ENCODE results near the gene GRIP1.

Gene GRIP1, protein sequence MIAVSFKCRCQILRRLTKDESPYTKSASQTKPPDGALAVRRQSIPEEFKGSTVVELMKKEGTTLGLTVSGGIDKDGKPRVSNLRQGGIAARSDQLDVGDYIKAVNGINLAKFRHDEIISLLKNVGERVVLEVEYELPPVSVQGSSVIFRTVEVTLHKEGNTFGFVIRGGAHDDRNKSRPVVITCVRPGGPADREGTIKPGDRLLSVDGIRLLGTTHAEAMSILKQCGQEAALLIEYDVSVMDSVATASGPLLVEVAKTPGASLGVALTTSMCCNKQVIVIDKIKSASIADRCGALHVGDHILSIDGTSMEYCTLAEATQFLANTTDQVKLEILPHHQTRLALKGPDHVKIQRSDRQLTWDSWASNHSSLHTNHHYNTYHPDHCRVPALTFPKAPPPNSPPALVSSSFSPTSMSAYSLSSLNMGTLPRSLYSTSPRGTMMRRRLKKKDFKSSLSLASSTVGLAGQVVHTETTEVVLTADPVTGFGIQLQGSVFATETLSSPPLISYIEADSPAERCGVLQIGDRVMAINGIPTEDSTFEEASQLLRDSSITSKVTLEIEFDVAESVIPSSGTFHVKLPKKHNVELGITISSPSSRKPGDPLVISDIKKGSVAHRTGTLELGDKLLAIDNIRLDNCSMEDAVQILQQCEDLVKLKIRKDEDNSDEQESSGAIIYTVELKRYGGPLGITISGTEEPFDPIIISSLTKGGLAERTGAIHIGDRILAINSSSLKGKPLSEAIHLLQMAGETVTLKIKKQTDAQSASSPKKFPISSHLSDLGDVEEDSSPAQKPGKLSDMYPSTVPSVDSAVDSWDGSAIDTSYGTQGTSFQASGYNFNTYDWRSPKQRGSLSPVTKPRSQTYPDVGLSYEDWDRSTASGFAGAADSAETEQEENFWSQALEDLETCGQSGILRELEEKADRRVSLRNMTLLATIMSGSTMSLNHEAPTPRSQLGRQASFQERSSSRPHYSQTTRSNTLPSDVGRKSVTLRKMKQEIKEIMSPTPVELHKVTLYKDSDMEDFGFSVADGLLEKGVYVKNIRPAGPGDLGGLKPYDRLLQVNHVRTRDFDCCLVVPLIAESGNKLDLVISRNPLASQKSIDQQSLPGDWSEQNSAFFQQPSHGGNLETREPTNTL

DNA sequence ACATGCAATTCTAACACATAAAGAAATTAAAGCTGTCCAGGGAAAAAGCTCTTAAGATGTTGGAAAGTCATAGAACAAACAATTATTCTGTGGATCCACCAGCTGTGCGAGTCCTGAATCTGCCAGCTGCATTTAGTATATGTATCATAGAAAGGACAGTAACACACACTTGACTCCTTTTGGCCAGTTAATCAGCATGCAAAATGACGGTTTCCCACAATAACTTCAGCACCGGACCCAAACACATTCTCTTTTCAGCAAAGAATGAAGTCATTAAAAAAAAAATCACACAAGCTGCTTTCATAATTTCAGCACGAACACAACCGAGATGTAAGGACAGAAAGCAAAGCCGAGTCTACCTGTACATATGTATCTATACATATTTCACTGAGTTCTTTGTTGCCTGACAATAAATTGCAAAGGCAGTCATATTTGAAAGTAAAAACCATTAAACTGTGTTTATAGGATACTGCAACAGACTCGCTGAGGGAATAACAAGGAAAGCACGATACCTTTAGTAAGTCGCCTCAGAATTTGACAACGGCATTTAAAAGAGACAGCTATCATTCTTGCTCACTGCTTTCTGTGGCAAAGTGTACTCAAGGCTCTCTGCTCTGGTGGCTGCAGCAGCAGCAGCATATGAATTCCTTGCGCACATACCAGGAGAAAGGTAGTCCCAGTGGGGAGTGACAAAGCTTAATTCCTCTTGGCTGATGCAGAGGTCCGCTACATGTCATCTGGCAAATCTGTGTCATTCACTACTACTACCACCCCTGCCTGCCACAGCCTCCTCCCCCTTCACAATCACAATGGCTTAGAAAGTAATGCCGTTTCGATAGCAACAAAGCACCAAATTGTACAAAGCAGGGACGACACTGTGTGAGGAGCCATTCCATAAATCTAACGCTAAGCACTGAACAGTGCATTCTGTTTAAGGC lies at the start of gene GRIP1:
Gene GRIP1 (minus strand): TSS at position 739 of the 938 bp plus-strand sequence. CDS start 172 bp downstream, at position 567.
- TF ChIP-seq, protein P1, sequence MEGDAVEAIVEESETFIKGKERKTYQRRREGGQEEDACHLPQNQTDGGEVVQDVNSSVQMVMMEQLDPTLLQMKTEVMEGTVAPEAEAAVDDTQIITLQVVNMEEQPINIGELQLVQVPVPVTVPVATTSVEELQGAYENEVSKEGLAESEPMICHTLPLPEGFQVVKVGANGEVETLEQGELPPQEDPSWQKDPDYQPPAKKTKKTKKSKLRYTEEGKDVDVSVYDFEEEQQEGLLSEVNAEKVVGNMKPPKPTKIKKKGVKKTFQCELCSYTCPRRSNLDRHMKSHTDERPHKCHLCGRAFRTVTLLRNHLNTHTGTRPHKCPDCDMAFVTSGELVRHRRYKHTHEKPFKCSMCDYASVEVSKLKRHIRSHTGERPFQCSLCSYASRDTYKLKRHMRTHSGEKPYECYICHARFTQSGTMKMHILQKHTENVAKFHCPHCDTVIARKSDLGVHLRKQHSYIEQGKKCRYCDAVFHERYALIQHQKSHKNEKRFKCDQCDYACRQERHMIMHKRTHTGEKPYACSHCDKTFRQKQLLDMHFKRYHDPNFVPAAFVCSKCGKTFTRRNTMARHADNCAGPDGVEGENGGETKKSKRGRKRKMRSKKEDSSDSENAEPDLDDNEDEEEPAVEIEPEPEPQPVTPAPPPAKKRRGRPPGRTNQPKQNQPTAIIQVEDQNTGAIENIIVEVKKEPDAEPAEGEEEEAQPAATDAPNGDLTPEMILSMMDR (IDR thresholded peaks at IDR 0.05; ENCODE audit: insufficient read depth, missing control alignments), result no peak
- DNase-seq (ENCODE audit: insufficient read length, low spot score) (no peak), FAIRE-seq (no peak)

DNA sequence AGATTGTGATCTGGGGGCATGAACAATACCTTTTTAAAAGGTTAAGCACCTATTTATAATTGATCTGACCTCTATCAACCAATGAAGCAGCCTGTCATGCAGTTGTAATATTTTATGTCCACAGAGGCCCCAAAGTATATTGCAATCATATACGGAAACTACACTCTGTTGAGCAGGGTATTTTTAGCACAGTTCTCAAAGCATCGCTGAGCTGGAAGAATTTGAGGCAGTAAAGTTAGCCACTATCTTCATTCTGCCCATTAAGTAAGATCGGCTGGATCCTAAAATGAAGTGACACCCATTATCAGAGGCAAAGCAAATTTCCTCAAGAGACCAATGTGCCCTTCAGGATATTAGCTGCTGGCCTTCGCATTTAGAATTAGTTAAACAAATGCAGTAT lies 47.7 kb upstream of the GRIP1 start:
- DNase-seq (ENCODE audit: insufficient read length, low spot score), result no peak
- TF ChIP-seq, protein P1 (IDR thresholded peaks at IDR 0.05; ENCODE audit: insufficient read depth, missing control alignments), result no peak
- FAIRE-seq, result no peak

DNA sequence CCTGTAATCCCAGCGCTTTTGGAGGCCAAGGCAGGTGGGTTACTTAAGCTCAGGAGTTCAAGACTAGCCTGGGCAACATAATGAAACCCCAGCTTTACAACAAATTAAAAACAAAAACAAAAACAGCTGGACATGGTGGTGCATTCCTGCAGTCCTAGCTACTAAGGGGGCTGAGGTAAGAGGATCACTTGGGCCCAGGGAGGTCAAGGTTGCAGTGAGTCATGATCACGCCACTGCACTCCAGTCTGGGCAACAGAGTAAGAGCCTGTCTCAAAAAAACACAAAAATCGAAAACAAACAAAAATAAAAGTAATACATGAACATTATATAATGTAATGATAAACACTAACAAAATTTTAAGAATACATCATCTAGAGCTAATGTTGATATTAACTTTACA lies 46.2 kb upstream of the GRIP1 start:
- DNase-seq (ENCODE audit: insufficient read length, low spot score) (no peak), FAIRE-seq (no peak)
- TF ChIP-seq, protein P1 (IDR thresholded peaks at IDR 0.05; ENCODE audit: insufficient read depth, missing control alignments), result no peak

DNA sequence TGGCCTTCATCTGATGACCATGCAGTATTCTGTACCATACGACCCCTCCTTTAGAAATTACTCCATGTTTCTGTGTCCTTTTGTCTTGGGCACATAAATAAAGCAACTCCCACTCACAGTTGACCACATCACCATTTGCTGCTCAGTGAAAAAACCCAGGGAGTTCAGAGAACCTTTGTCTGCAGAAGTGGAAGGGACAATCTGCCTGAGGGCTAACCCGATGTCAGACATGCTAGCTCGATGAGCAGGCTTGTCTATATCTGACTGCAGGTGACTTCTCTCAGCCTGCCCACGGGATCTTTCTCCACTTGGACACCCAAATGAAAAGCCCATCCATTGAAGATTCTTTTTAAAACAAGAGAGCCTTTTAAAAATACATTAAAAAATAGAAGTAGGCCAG lies 45.7 kb upstream of the GRIP1 start:
- TF ChIP-seq, protein P1 (IDR thresholded peaks at IDR 0.05; ENCODE audit: insufficient read depth, missing control alignments), result no peak
- FAIRE-seq (no peak), DNase-seq (ENCODE audit: insufficient read length, low spot score) (no peak)

DNA sequence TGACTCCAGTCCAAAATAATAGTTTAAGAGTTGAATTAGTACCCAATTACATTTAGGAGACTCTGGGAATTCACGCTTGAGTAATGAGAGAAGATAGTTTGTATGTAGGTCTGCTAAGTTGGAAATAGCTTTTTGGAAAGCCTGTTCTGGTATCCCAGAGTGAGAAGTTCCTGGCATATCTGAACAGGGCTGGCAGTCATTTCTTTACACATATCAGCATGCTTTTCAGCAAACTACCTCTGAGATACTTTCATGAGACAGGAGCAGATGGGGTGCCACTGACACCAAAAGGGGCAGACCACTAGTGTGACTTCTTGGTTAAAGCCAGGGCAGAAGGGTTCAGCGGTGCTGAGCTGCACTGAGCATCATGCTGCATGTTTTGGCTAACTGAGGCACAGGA lies 45.1 kb upstream of the GRIP1 start:
- TF ChIP-seq, protein P1 (IDR thresholded peaks at IDR 0.05; ENCODE audit: insufficient read depth, missing control alignments), result no peak
- FAIRE-seq, result no peak
- DNase-seq (ENCODE audit: insufficient read length, low spot score), result no peak

DNA sequence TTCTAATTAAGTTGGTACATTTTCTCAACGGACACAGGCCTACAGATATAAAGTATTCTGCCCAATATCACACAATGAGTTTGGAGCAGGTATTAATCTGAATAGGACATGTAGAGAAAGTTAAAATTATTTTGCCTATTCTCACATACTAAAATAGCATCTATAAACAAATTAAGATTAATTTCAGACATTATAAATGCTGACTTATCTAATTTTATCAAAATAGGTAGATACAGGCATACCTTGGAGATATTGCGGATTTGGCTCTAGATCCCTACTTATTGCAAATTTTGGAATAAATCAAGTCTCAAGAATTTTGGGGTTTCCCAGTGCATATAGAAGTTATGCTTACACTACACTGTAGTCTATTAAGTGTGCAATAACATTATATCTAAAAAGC lies 41.0 kb upstream of the GRIP1 start:
- DNase-seq (ENCODE audit: insufficient read length, low spot score) (no peak), FAIRE-seq (no peak)
- TF ChIP-seq, protein P1 (IDR thresholded peaks at IDR 0.05; ENCODE audit: insufficient read depth, missing control alignments), result no peak

All from D721Med (cell line).